HepG2 (cell line): ENCODE data around the gene FAM174B. TPM values are rescaled to one million over a fixed set of nuclear protein-coding genes. Genes with fewer than 3 reads are reported as not detected.

Experiments used
- ATAC-seq: fragments of 200-7000 bp; cut with Tn5 transposase; 3 replicates; pipeline ENCODE4 v1.9.1; 2020; ENCODE audit warnings: mild to moderate bottlenecking, moderate library complexity
- BruUV-seq: library from RNA; stranded (reverse); fragments of 400-500 nt; replicated peaks from 2 replicates; lab custom pipeline; 2021; lab: Mats Ljungman, UMichigan
- CTCF ChIA-PET: fragments of 300-600 bp; formaldehyde crosslinking; extraction: SDS; loops from one replicate; lab custom pipeline; 2021; ENCODE audit warnings: low total read pairs, inconsistent platforms, low intra/inter-chr PET ratio; lab: Yijun Ruan, JAX
- POLR2A ChIA-PET: fragments of 350-600 bp; sonication (Branson Sonifier 250); formaldehyde crosslinking; loops from one replicate; lab custom pipeline; 2020; ENCODE audit warnings: antibody characterized with exemption, inconsistent platforms; lab: Yijun Ruan, JAX
- DNase-seq: peaks from one replicate; pipeline ENCODE4 v3.0.0-alpha.2; 2015; ENCODE audit warnings: low spot score
- FAIRE-seq: peaks from 3 replicates; lab custom pipeline; 2011; peaks lifted over from hg19 to GRCh38; lab: Jason Lieb, UNC
- H2AFZ ChIP-seq: one replicate; pipeline ENCODE4 v1.6.1; 2011; ENCODE audit warnings: low read length, inconsistent platforms
- H3K27ac ChIP-seq: fragments of 300-600 bp; 3 replicates; pipeline ENCODE4 v1.8.0; 2011; ENCODE audit warnings: mixed run types, mild to moderate bottlenecking, mixed read lengths, low read length, inconsistent platforms; ENCODE audit not compliant: insufficient read depth; ENCODE audit errors: extremely low read length
- H3K27me3 ChIP-seq, 2 experiments: fragments of 200-600 bp in 1 of 2; 2 replicates in 1 of 2; 3 replicates in 1 of 2; pipeline versions ENCODE4 v1.6.0 to v1.8.0; 2011; ENCODE audit warnings: low read length in 2 of 2, mild to moderate bottlenecking in 2 of 2, moderate library complexity in 2 of 2, inconsistent platforms in 1 of 2; ENCODE audit not compliant: insufficient read depth in 2 of 2, control insufficient read depth in 1 of 2
- H3K36me3 ChIP-seq, 2 experiments: fragments of 200-600 bp in 1 of 2; replicated peaks in 1 of 2; 2 replicates in 1 of 2; 3 replicates in 1 of 2; pipeline versions ENCODE4 v1.5.1 to v1.8.0; 2011; ENCODE audit warnings: low read length in 2 of 2, inconsistent platforms in 1 of 2; ENCODE audit not compliant: insufficient read depth in 2 of 2, control insufficient read depth in 1 of 2
- H3K4me1 ChIP-seq: 2 replicates; pipeline ENCODE4 v1.5.1; 2012; ENCODE audit warnings: low read length, inconsistent platforms; ENCODE audit not compliant: insufficient read depth
- H3K4me2 ChIP-seq: 2 replicates; pipeline ENCODE4 v1.6.0; 2011; ENCODE audit warnings: low read depth, low read length, inconsistent platforms
- H3K4me3 ChIP-seq, 3 experiments: fragments of 200-600 bp in 1 of 3; sonication (generic), shearing (Covaris generic) in 1 of 3; replicated peaks in 1 of 3; 2 replicates each; pipeline ENCODE4 v1.5.1; 2011 to 2016; ENCODE audit warnings: low read length in 3 of 3, inconsistent platforms in 2 of 3, low read depth in 2 of 3, mild to moderate bottlenecking in 2 of 3, control low read depth in 1 of 3, mixed read lengths in 1 of 3; ENCODE audit not compliant: insufficient read depth in 1 of 3
- H3K79me2 ChIP-seq: one replicate; pipeline ENCODE4 v1.6.1; 2011; ENCODE audit warnings: low read length, inconsistent platforms; ENCODE audit not compliant: insufficient read depth
- H3K9ac ChIP-seq: 2 replicates; pipeline ENCODE4 v1.6.0; 2011; ENCODE audit warnings: mild to moderate bottlenecking, low read depth, low read length, inconsistent platforms; ENCODE audit not compliant: insufficient read depth
- H3K9me3 ChIP-seq: 2 replicates; pipeline ENCODE4 v1.5.1; 2012; ENCODE audit warnings: mild to moderate bottlenecking, low read length
- H4K20me1 ChIP-seq: 2 replicates; pipeline ENCODE4 v1.6.0; 2011; ENCODE audit warnings: inconsistent platforms, mild to moderate bottlenecking, low read length, moderate library complexity; ENCODE audit not compliant: insufficient read depth
- BRCA1 ChIP-seq: sonication (generic); formaldehyde crosslinking; IDR thresholded peaks from 2 replicates; pipeline ENCODE4 v1.4.0; 2020; ENCODE audit warnings: missing genetic modification reagents
- FOXO1 ChIP-seq: sonication (generic); formaldehyde crosslinking; IDR thresholded peaks from 2 replicates; pipeline ENCODE4 v1.4.0; 2020; ENCODE audit warnings: missing genetic modification reagents
- PLSCR1 ChIP-seq: sonication (generic); formaldehyde crosslinking; IDR thresholded peaks from 2 replicates; pipeline ENCODE4 v1.5.0; 2020; ENCODE audit warnings: missing genetic modification reagents, mild to moderate bottlenecking, borderline replicate concordance
- SNAPC4 ChIP-seq: sonication (generic); formaldehyde crosslinking; IDR thresholded peaks from 2 replicates; pipeline ENCODE4 v1.4.0; 2020; ENCODE audit warnings: mild to moderate bottlenecking, missing genetic modification reagents
- ZNF549 ChIP-seq: sonication (generic); formaldehyde crosslinking; IDR thresholded peaks from 2 replicates; pipeline ENCODE4 v1.5.0; 2020; ENCODE audit warnings: missing genetic modification reagents
- ZNF784 ChIP-seq: sonication (generic); formaldehyde crosslinking; IDR thresholded peaks from 2 replicates; pipeline ENCODE4 v1.5.1; 2020; ENCODE audit warnings: missing genetic modification reagents, mild to moderate bottlenecking, borderline replicate concordance
- ZSCAN12 ChIP-seq: sonication (generic); formaldehyde crosslinking; IDR thresholded peaks from 2 replicates; pipeline ENCODE4 v1.9.0; 2021; ENCODE audit warnings: mild to moderate bottlenecking, missing genetic modification reagents
- ZSCAN30 ChIP-seq: sonication (generic); formaldehyde crosslinking; IDR thresholded peaks from 2 replicates; pipeline ENCODE4 v1.5.0; 2020; ENCODE audit warnings: mild to moderate bottlenecking, missing genetic modification reagents
- WGBS: methylation state at CpG from one replicate; pipeline ENCODE4 v1.1.6; 2017; ENCODE audit warnings: low lambda C conversion rate; 5-methylcytosine and 5-hydroxymethylcytosine counted together
- in situ Hi-C: cut with HindIII; loops from 2 replicates; pipeline ENCODE4 v1.10.0; 2017; ENCODE audit warnings: low pct_unique_long_range_greater_than_20kb; ENCODE audit not compliant: extremely low pct_ligation_motif_present
- intact Hi-C: fragments of 100-400 bp; cut with micrococcal nuclease; formaldehyde crosslinking; loops from one replicate; pipeline ENCODE4 v1.10.0; 2022; ENCODE audit not compliant: unreplicated experiment
- polyA plus RNA-seq, 8 experiments: library from polyadenylated mRNA; depleted of rRNA in 3 of 8; stranded (reverse) in 7 of 8; unstranded in 1 of 8; fragments of >200 nt; fragmentation: Illumina TruSeq in 4 of 8; extraction: Trizol in 4 of 8; gene quantifications; 2 replicates each; pipeline versions ENCODE4 v1.2.1 to v1.2.3, GENCODE V29; 2011 to 2016; ENCODE audit warnings: low read depth in 4 of 8, missing spikeins in 1 of 8, mixed read lengths in 1 of 8; ENCODE audit not compliant: insufficient read depth in 1 of 8
- total RNA-seq, 5 experiments: library from RNA; depleted of rRNA; stranded (reverse); fragments of >200 nt; fragmentation: Illumina TruSeq; extraction: Trizol; gene quantifications; 2 replicates each; pipeline ENCODE4 v1.2.3, GENCODE V29; 2016; ENCODE audit warnings: low read depth in 1 of 5

The FAM174B gene
- total and polyA plus RNA-seq, 2 of the 13 experiments (the other 11 are each of a cell fraction or from before 2014, with no cell fraction given), result 0.90 to 2.1 TPM

- H3K27ac ChIP-seq, result no peak overlapping the region
- no peaks in the 10 kb centered on the region for H3K9me3 ChIP-seq
- FAIRE-seq (no peak), DNase-seq (no peak), ATAC-seq (no peak)
- H2AFZ ChIP-seq, result no peak overlapping the region
- H3K4me2 ChIP-seq, result no peak overlapping the region
- in situ Hi-C loops (no loop called here), intact Hi-C loops (no loop called here)
- H3K4me1 ChIP-seq, result peaks cover 20% of the 10 kb centered on the region
- H4K20me1 ChIP-seq, result no peaks in the 10 kb centered on the region; the same call in 1 of the 2 replicates
- H3K27me3 ChIP-seq, result peaks cover 0 to 43% of the 10 kb centered on the region in 2 experiments
- POLR2A ChIA-PET, result no interaction called here
- BruUV-seq, result no TSS peak
- CTCF ChIA-PET, result no interaction called here
- TF ChIP-seq FOXO1 (CRISPR knock-in tag), result no peak
- TF ChIP-seq ZNF549, result no peak
- WGBS, result 29% methylated on average over 2 of the region's 2 CpGs
- no peaks in the 10 kb centered on the region for H3K36me3 ChIP-seq
- no peak overlapping the region for H3K9ac ChIP-seq
- no peaks in the 10 kb centered on the region for H3K79me2 ChIP-seq
- H3K4me3 ChIP-seq, result no peak overlapping the region
Measured at GRCh38 chr15:92670621-92671020, 15.0 kb upstream of the FAM174B start.

- no TSS peak for BruUV-seq
- intact Hi-C loops, result loop anchor here (10.0 kb wide), 1 partner anchor 55 kb away; no protein-coding TSS in a partner anchor
- 9% methylated on average over 2 of the region's 2 CpGs for WGBS
- H3K79me2 ChIP-seq, result no peaks in the 10 kb centered on the region
- TF ChIP-seq SNAPC4 (CRISPR knock-in tag), result no peak
- TF ChIP-seq FOXO1 (CRISPR knock-in tag), result no peak
- TF ChIP-seq ZSCAN30 (CRISPR knock-in tag), result no peak
- TF ChIP-seq ZNF784, result no peak
- TF ChIP-seq PLSCR1 (CRISPR knock-in tag), result no peak
- TF ChIP-seq BRCA1 (CRISPR knock-in tag), result no peak
- no peak for TF ChIP-seq ZSCAN12
- no peak overlapping the region for H3K4me2 ChIP-seq
- ChIA-PET POLR2A (no interaction called here), CTCF (no interaction called here)
- H3K4me3 ChIP-seq, result no peak overlapping the region
- no peak overlapping the region for H3K9ac ChIP-seq
- FAIRE-seq (no peak), ATAC-seq (no peak), DNase-seq (no peak)
- H2AFZ ChIP-seq, result no peak overlapping the region
- no peak overlapping the region for H3K27ac ChIP-seq
- no peaks in the 10 kb centered on the region for H3K36me3 ChIP-seq
- in situ Hi-C loops, result no loop called here
- H3K27me3 ChIP-seq, result peaks cover 0 to 52% of the 10 kb centered on the region in 2 experiments
- H3K4me1 ChIP-seq, result peaks cover 20% of the 10 kb centered on the region
- no peaks in the 10 kb centered on the region; the same call in 1 of the 2 replicates for H4K20me1 ChIP-seq
- H3K9me3 ChIP-seq, result no peaks in the 10 kb centered on the region
Measured at GRCh38 chr15:92669432-92669831, 13.9 kb upstream of the FAM174B start.
